H1 (cell line): ENCODE data around the gene NAIF1. TPM values are rescaled to one million over a fixed set of nuclear protein-coding genes. Genes with fewer than 3 reads are reported as not detected.

Experiments
- CTCF ChIA-PET: fragments of 300-600 bp; sonication (Branson Sonifier 250); formaldehyde crosslinking; loops from one replicate; lab custom pipeline; 2021; ENCODE audit not compliant: partially characterized antibody; lab: Charles Lee
- POLR2A ChIA-PET: fragments of 300-600 bp; sonication (Branson Sonifier 250); formaldehyde crosslinking; loops from one replicate; lab custom pipeline; 2021; ENCODE audit warnings: inconsistent platforms; ENCODE audit not compliant: partially characterized antibody; lab: Charles Lee
- DNase-seq, 2 experiments: peaks; one replicate each; pipeline versions ENCODE4 v3.0.0 to v3.0.0-alpha.2; 2010 to 2022; ENCODE audit warnings: low spot score in 2 of 2, low read depth in 1 of 2, mixed read lengths in 1 of 2
- FAIRE-seq: peaks from 2 replicates; lab custom pipeline; 2011; peaks lifted over from hg19 to GRCh38; lab: Jason Lieb, UNC
- H2AFZ ChIP-seq: 2 replicates; pipeline ENCODE4 v1.8.1; 2012; ENCODE audit warnings: low read length, inconsistent platforms
- H2AK5ac ChIP-seq: 2 replicates; pipeline ENCODE4 v1.6.1; 2013; ENCODE audit warnings: low read depth, low read length
- H2BK120ac ChIP-seq: replicated peaks from 2 replicates; pipeline ENCODE3; 2013; ENCODE audit warnings: low read depth, low read length, inconsistent platforms
- H2BK12ac ChIP-seq: 2 replicates; pipeline ENCODE4 v1.6.1; 2013; ENCODE audit warnings: low read depth, low read length
- H2BK15ac ChIP-seq: 2 replicates; pipeline ENCODE4 v1.6.1; 2013; ENCODE audit warnings: low read length
- H2BK20ac ChIP-seq: 2 replicates; pipeline ENCODE4 v1.6.1; 2013; ENCODE audit warnings: low read length
- H2BK5ac ChIP-seq: 2 replicates; pipeline ENCODE4 v1.6.1; 2013; ENCODE audit warnings: low read depth, low read length
- H3K14ac ChIP-seq: 2 replicates; pipeline ENCODE4 v1.6.1; 2013; ENCODE audit warnings: inconsistent platforms; ENCODE audit not compliant: insufficient read length
- H3K18ac ChIP-seq: 2 replicates; pipeline ENCODE4 v1.6.1; 2013; ENCODE audit warnings: low read length; ENCODE audit errors: extremely low read depth
- H3K23ac ChIP-seq: 2 replicates; pipeline ENCODE4 v1.6.1; 2013; ENCODE audit warnings: inconsistent platforms; ENCODE audit not compliant: insufficient read length
- H3K23me2 ChIP-seq: 2 replicates; pipeline ENCODE4 v1.6.1; 2013; ENCODE audit warnings: low read depth, low read length
- H3K27ac ChIP-seq: 2 replicates; pipeline ENCODE4 v1.6.1; 2011; ENCODE audit warnings: low read depth, low read length, inconsistent platforms
- H3K27me3 ChIP-seq, 4 experiments: replicated peaks in 1 of 4; 1 replicate in 1 of 4; 2 replicates in 3 of 4; pipeline versions ENCODE4 v1.6.1 to v1.8.1; 2011 to 2013; ENCODE audit warnings: low read length in 3 of 4, mild to moderate bottlenecking in 3 of 4, inconsistent platforms in 2 of 4, mixed read lengths in 2 of 4, moderate library complexity in 1 of 4; ENCODE audit not compliant: control insufficient read depth in 3 of 4, insufficient read depth in 3 of 4; ENCODE audit errors: extremely low read depth in 1 of 4
- H3K36me3 ChIP-seq, 4 experiments: 2 replicates each; pipeline versions ENCODE4 v1.6.1 to v1.8.1; 2011 to 2013; ENCODE audit warnings: mild to moderate bottlenecking in 4 of 4, low read length in 3 of 4, moderate library complexity in 2 of 4, control low read depth in 1 of 4, inconsistent platforms in 1 of 4; ENCODE audit not compliant: insufficient read depth in 4 of 4, control insufficient read depth in 2 of 4
- H3K4ac ChIP-seq: replicated peaks from 2 replicates; pipeline ENCODE3; 2013; ENCODE audit warnings: low read length, low read depth, mixed read lengths, inconsistent platforms; ENCODE audit not compliant: insufficient read length
- H3K4me1 ChIP-seq, 4 experiments: replicated peaks in 1 of 4; 1 replicate in 1 of 4; 2 replicates in 3 of 4; pipeline versions ENCODE4 v1.6.1 to v1.8.1; 2011 to 2013; ENCODE audit warnings: low read length in 3 of 4, inconsistent platforms in 2 of 4, mixed read lengths in 1 of 4; ENCODE audit not compliant: insufficient read depth in 4 of 4, control insufficient read depth in 3 of 4
- H3K4me2 ChIP-seq, 2 experiments: 2 replicates each; pipeline versions ENCODE4 v1.6.1 to v1.8.1; 2011 to 2013; ENCODE audit warnings: low read depth in 2 of 2, low read length in 2 of 2, control low read depth in 1 of 2, inconsistent platforms in 1 of 2, mild to moderate bottlenecking in 1 of 2; ENCODE audit not compliant: insufficient read depth in 1 of 2
- H3K4me3 ChIP-seq, 4 experiments: fragments of 200-600, 300-600 bp in 1 of 4; sonication (generic), shearing (Covaris generic), sonication (Bioruptor Twin) in 1 of 4; 2 replicates each; pipeline versions ENCODE4 v1.5.1 to v1.8.1; 2011 to 2016; ENCODE audit warnings: low read length in 4 of 4, low read depth in 3 of 4, control low read depth in 2 of 4, inconsistent platforms in 2 of 4, mild to moderate bottlenecking in 2 of 4, mixed read lengths in 1 of 4, moderate library complexity in 1 of 4; ENCODE audit not compliant: insufficient read depth in 2 of 4; ENCODE audit errors: extremely low read depth in 1 of 4
- H3K56ac ChIP-seq: replicated peaks from 2 replicates; pipeline ENCODE3; 2013; ENCODE audit warnings: low read depth, mild to moderate bottlenecking, mixed read lengths, low read length, inconsistent platforms; ENCODE audit not compliant: insufficient read length
- H3K79me1 ChIP-seq: 2 replicates; pipeline ENCODE4 v1.6.1; 2013; ENCODE audit warnings: low read depth, low read length, control low read depth
- H3K79me2 ChIP-seq, 2 experiments: 2 replicates each; pipeline versions ENCODE4 v1.6.1 to v1.8.1; 2012 to 2013; ENCODE audit warnings: low read length in 2 of 2, mild to moderate bottlenecking in 2 of 2, inconsistent platforms in 1 of 2; ENCODE audit not compliant: insufficient read depth in 2 of 2, control insufficient read depth in 1 of 2
- H3K9ac ChIP-seq, 4 experiments: replicated peaks in 1 of 4; 1 replicate in 1 of 4; 2 replicates in 3 of 4; pipeline versions ENCODE4 v1.6.1 to v1.8.1; 2011 to 2013; ENCODE audit warnings: low read depth in 3 of 4, low read length in 3 of 4, control low read depth in 2 of 4, mild to moderate bottlenecking in 2 of 4, moderate library complexity in 2 of 4, inconsistent platforms in 1 of 4; ENCODE audit errors: extremely low read depth in 1 of 4
- H3K9me3 ChIP-seq, 2 experiments: 2 replicates each; pipeline versions ENCODE4 v1.6.1 to v1.8.1; 2012 to 2013; ENCODE audit warnings: mild to moderate bottlenecking in 2 of 2, moderate library complexity in 2 of 2, control low read depth in 1 of 2, inconsistent platforms in 1 of 2, low read depth in 1 of 2, low read length in 1 of 2, mixed read lengths in 1 of 2; ENCODE audit not compliant: insufficient read depth in 2 of 2
- H4K20me1 ChIP-seq, 2 experiments: replicated peaks in 1 of 2; 2 replicates each; pipeline versions ENCODE3 to v1.8.1; 2011 to 2013; ENCODE audit warnings: inconsistent platforms in 2 of 2, low read length in 2 of 2, mild to moderate bottlenecking in 1 of 2; ENCODE audit not compliant: insufficient read depth in 2 of 2, control insufficient read depth in 1 of 2
- H4K5ac ChIP-seq: 2 replicates; pipeline ENCODE4 v1.6.1; 2013; ENCODE audit warnings: low read length, low read depth, mixed read lengths, inconsistent platforms; ENCODE audit not compliant: insufficient read length
- H4K8ac ChIP-seq: 2 replicates; pipeline ENCODE4 v1.8.0; 2013; ENCODE audit warnings: mild to moderate bottlenecking, moderate library complexity, low read length, inconsistent platforms; ENCODE audit not compliant: insufficient read depth; ENCODE audit errors: extremely low read depth
- H4K91ac ChIP-seq: replicated peaks from 2 replicates; pipeline ENCODE3; 2013; ENCODE audit warnings: low read length, mixed read lengths, inconsistent platforms; ENCODE audit not compliant: insufficient read length
- HDAC2 ChIP-seq, 2 experiments: fragments of 300-600 bp in 1 of 2; sonication (generic) in 1 of 2; IDR thresholded peaks; 2 replicates each; pipeline ENCODE4 v1.6.1; 2011 to 2012; ENCODE audit warnings: low read depth in 2 of 2, low read length in 2 of 2, mild to moderate bottlenecking in 2 of 2, moderate library complexity in 2 of 2, borderline replicate concordance in 1 of 2, inconsistent platforms in 1 of 2
- PHF8 ChIP-seq: fragments of 200-600 bp; sonication (generic); conservative IDR thresholded peaks from 2 replicates; pipeline ENCODE4 v1.7.1; 2012; ENCODE audit warnings: low read depth, mild to moderate bottlenecking, inconsistent platforms, low read length, moderate library complexity
- WGBS, 2 experiments: shearing (Covaris generic) in 1 of 2; methylation state at CpG; one replicate each; pipeline versions ENCODE4 v1.1.6 to v1.1.7; 2013 to 2015; ENCODE audit warnings: low lambda C conversion rate in 2 of 2, mixed read lengths in 2 of 2, inconsistent platforms in 1 of 2, low coverage in 1 of 2, missing lambda C conversion rate in 1 of 2; ENCODE audit not compliant: insufficient replicate concordance in 2 of 2, insufficient coverage in 1 of 2, insufficient read length in 1 of 2; ENCODE audit errors: extremely low coverage in 1 of 2, missing lambda C conversion rate in 1 of 2; 5-methylcytosine and 5-hydroxymethylcytosine counted together
- polyA plus RNA-seq, 7 experiments: library from polyadenylated mRNA; depleted of rRNA in 3 of 7; stranded (reverse) in 5 of 7; unstranded in 2 of 7; fragments of >200 nt in 5 of 7; fragments of 200-250 nt in 2 of 7; gene quantifications; 1 replicate in 5 of 7; 2 replicates in 1 of 7; 4 replicates in 1 of 7; pipeline versions ENCODE4 v1.2.1 to v1.2.3, GENCODE V29; 2011 to 2013; ENCODE audit warnings: missing spikeins in 2 of 7, mixed read lengths in 2 of 7
- total RNA-seq: library from RNA; stranded (reverse); fragmentation: NEBNext Ultra II Directional; extraction: Animal tissue kit (Norgen Biotek cat#: 25700); gene quantifications from 2 replicates; pipeline ENCODE4 v1.2.1, GENCODE V29; 2021

NAIF1 gene
- total and polyA plus RNA-seq, 2 of the 8 experiments (the other 6 are each of a cell fraction or from before 2014, with no cell fraction given), result 8.7 to 9.0 TPM

DNA sequence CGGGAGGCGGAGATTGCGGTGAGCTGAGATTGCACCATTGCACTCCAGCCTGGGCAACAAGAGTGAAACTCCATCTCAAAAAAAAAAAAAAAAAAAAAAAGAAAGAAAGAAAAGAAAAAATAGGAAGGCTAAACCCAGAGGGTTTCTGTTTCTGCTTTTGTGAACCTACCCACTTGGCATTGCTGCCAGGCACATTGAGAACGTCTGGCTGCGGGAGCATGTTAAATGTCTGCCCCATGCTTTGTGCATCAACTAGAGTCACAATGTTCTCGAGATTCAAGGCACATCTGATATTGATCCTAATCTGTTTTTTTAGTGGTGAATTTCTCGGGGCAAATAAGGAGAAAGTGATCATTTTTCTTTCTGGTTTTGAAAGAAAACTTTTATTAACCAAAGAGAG, 3.8 kb upstream of the NAIF1 start:
- peaks cover 0 to 40% of the 10 kb centered on the region in 2 experiments; a peak in 2 of 4 replicates for H3K79me2 ChIP-seq
- peak overlapping the region; percentile 83; the same call in 1 of the 2 replicates for H3K18ac ChIP-seq
- H2BK5ac ChIP-seq, result no peak overlapping the region
- no peak overlapping the region for H4K91ac ChIP-seq
- H3K14ac ChIP-seq, result no peak overlapping the region
- peaks cover 0 to 4% of the 10 kb centered on the region in 2 experiments for H4K20me1 ChIP-seq
- H2BK20ac ChIP-seq, result no peak overlapping the region
- H4K5ac ChIP-seq, result no peak overlapping the region
- no peak overlapping the region for H3K4me3 ChIP-seq
- no peak overlapping the region for H4K8ac ChIP-seq
- no peak overlapping the region for H3K56ac ChIP-seq
- H3K4me1 ChIP-seq, result peaks cover 10 to 16% (median 12%) of the 10 kb centered on the region in 4 experiments
- no peak overlapping the region for H2BK12ac ChIP-seq
- H3K9me3 ChIP-seq, result no peaks in the 10 kb centered on the region
- no peak overlapping the region for H3K23ac ChIP-seq
- H2AFZ ChIP-seq, result no peak overlapping the region
- peaks cover 8% of the 10 kb centered on the region for H3K23me2 ChIP-seq
- H2BK15ac ChIP-seq, result no peak overlapping the region
- no peaks in the 10 kb centered on the region; a peak in 1 of 7 replicates for H3K27me3 ChIP-seq
- no peak overlapping the region for H3K4me2 ChIP-seq
- 89% methylated on average over 7 of the region's 7 CpGs; no CpG with 5 or more reads in 1 of the 2 experiments for WGBS, 2 experiments
- H3K79me1 ChIP-seq, result peaks cover 9% of the 10 kb centered on the region
- no peak overlapping the region for H2AK5ac ChIP-seq
- no peak overlapping the region for H3K9ac ChIP-seq
- no peaks in the 10 kb centered on the region for H3K36me3 ChIP-seq
- H2BK120ac ChIP-seq, result no peak overlapping the region
- H3K4ac ChIP-seq, result no peak overlapping the region
- TF ChIP-seq HDAC2 (IDR thresholded peaks at IDR 0.05; ENCODE audit: borderline replicate concordance in 1 of 2, low read depth in 2 of 2, low read length in 2 of 2) (no peak), PHF8 (no peak)
- CTCF ChIA-PET, result interaction anchor here (1.9 to 2.5 kb wide), 2 partner anchors 47 to 129 kb away, joined by 5 to 12 read pairs; no protein-coding TSS in a partner anchor
- DNase-seq (no peak), FAIRE-seq (no peak)
- POLR2A ChIA-PET, result interaction anchor here (1.7 to 2.8 kb wide), 2 partner anchors 10 to 28 kb away, joined by 3 to 12 read pairs; no protein-coding TSS in a partner anchor
- H3K27ac ChIP-seq, result no peak overlapping the region
